Activated CD8-positive, alpha-beta memory T cell treated with anti-CD3 and anti-CD28 coated beads for 48 hours (primary cell): ENCODE measurements around the gene EXO1.
A peak's percentile ranks its signal among the peaks of the same experiment; 100 is the strongest.
"Not testable (repeated sequence)": the region's sequence is repeated elsewhere in the genome, so short reads cannot be mapped to it uniquely, and the experiment has no call there.

ENCODE experiments used
- DNase-seq, 3 experiments: peaks; one replicate each; pipeline ENCODE4 v3.0.0-alpha.2; 2020; ENCODE audit warnings: low read depth in 2 of 3, low spot score in 2 of 3

EXO1 gene

GRCh38 chr1:241847796-241848685 is at the start of gene EXO1:
TSS of gene EXO1 (plus strand) at chr1:241848204. CDS start at chr1:241850426, 2,222 bp downstream.
- peak; percentile 78 to 84 (median 80) for DNase-seq

GRCh38 chr1:241799416-241799815 is 48.6 kb upstream of the EXO1 start:
- DNase-seq: no peak

- no peak for DNase-seq
Observed at GRCh38 chr1:241800640-241801039, 47.4 kb upstream of the EXO1 start.

GRCh38 chr1:241802863-241803262 is 45.1 kb upstream of the EXO1 start:
- DNase-seq: no peak

- not testable (repeated sequence) for DNase-seq
Observed at GRCh38 chr1:241804706-241805105, 43.3 kb upstream of the EXO1 start.

- DNase-seq: no peak
Observed at GRCh38 chr1:241808265-241808664, 39.7 kb upstream of the EXO1 start.

GRCh38 chr1:241810769-241811405 is 37.1 kb upstream of the EXO1 start:
- no peak for DNase-seq

- no peak for DNase-seq
Observed at GRCh38 chr1:241813768-241814320, 34.2 kb upstream of the EXO1 start.

GRCh38 chr1:241816008-241816407 is 32.0 kb upstream of the EXO1 start:
- DNase-seq: no peak

GRCh38 chr1:241817331-241817792 is 30.6 kb upstream of the EXO1 start:
- no peak for DNase-seq

- no peak for DNase-seq
Observed at GRCh38 chr1:241817956-241818612, 29.9 kb upstream of the EXO1 start.

- no peak for DNase-seq
Observed at GRCh38 chr1:241819340-241819866, 28.6 kb upstream of the EXO1 start.

GRCh38 chr1:241821363-241821762 is 26.6 kb upstream of the EXO1 start:
- no peak for DNase-seq

GRCh38 chr1:241822846-241823245 is 25.2 kb upstream of the EXO1 start:
- no peak for DNase-seq

GRCh38 chr1:241823925-241824324 is 24.1 kb upstream of the EXO1 start:
- no peak for DNase-seq

- no peak for DNase-seq
Observed at GRCh38 chr1:241825581-241825980, 22.4 kb upstream of the EXO1 start.

- DNase-seq: not testable (repeated sequence)
Observed at GRCh38 chr1:241826613-241827012, 21.4 kb upstream of the EXO1 start.

GRCh38 chr1:241827264-241827663 is 20.7 kb upstream of the EXO1 start:
- no peak for DNase-seq

- DNase-seq: no peak
Observed at GRCh38 chr1:241828463-241829021, 19.5 kb upstream of the EXO1 start.

- DNase-seq: no peak
Observed at GRCh38 chr1:241829468-241829867, 18.5 kb upstream of the EXO1 start.
